Measurements from ENCODE around the gene PLSCR1. TPM values are rescaled to one million over a fixed set of nuclear protein-coding genes. Genes with fewer than 3 reads are reported as not detected.
A peak's percentile ranks its signal among the peaks of the same experiment; 100 is the strongest.

The PLSCR1 gene
- total RNA-seq, 1 experiment from 2014 or later: 48.9 TPM

DNA sequence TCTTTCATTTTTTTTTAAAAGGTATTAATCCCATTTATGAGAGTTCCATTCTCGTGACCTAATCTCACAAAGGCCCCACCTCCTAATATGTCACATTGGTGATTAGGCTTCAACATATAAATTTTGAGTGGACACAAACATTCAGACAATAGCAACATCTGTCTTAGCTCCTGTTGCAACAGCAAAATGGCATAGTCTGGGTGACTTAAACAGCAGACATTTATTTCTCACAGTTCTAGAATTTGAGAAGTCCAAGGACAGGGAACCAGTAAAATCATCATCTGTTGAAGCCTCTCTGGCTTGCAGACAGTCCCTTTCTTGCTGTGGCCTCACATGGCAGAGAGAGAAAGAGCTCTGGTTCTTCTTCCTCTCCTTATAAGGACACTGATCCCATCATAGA is 71.8 kb downstream of the PLSCR1 start:
- H3K23ac ChIP-seq (ENCODE audit: insufficient read length, low read depth, low read length): no peak overlapping the region
- no peak overlapping the region for H3K4me2 ChIP-seq (ENCODE audit: insufficient read depth, insufficient read length, low read length)
- no CpG with 5 or more reads among the region's 1 CpG for WGBS (ENCODE audit: extremely low coverage, insufficient read length, low lambda C conversion rate)
- H2AFZ ChIP-seq (ENCODE audit: low read length): no peak overlapping the region
- no peak overlapping the region for H4K5ac ChIP-seq (ENCODE audit: insufficient read length, low read depth, low read length)
- no peaks in the 10 kb centered on the region for H3K4me1 ChIP-seq (ENCODE audit: insufficient read depth, low read length)
- no peak overlapping the region for H2AK5ac ChIP-seq (ENCODE audit: insufficient read length, low read length)
- H4K91ac ChIP-seq (ENCODE audit: insufficient read length, low read depth, low read length): no peak overlapping the region
- H4K20me1 ChIP-seq (ENCODE audit: control insufficient read depth, insufficient read depth, insufficient read length): no peaks in the 10 kb centered on the region
- no peak overlapping the region for H3T11ph ChIP-seq (ENCODE audit: low read length)
- H2BK15ac ChIP-seq (ENCODE audit: low read depth, low read length): no peak overlapping the region
- H3K56ac ChIP-seq (ENCODE audit: insufficient read length, low read depth, low read length): no peak overlapping the region
- 0 out of 7 replicates have a peak overlapping the region, but pooled peaks of 1 of the 3 experiments have one; percentile 34 for H3K27ac Mint-ChIP-seq
- H3K4ac ChIP-seq (ENCODE audit: low read depth, low read length): no peak overlapping the region
- no peak overlapping the region for H3K14ac ChIP-seq (ENCODE audit: insufficient read depth, low read length)
- H3K36me3 Mint-ChIP-seq (ENCODE audit: insufficient read depth in 1 of 3, low read depth in 3 of 3): no peaks in the 10 kb centered on the region
- no peak overlapping the region for H3K18ac ChIP-seq (ENCODE audit: insufficient read length, low read depth, low read length)
- no peaks in the 10 kb centered on the region for H3K27me3 Mint-ChIP-seq (ENCODE audit: low read depth)
- no peak overlapping the region for H3K27ac ChIP-seq (ENCODE audit: insufficient read length, low read depth, low read length)
- H3K4me3 Mint-ChIP-seq: no peak overlapping the region
- H3K9ac ChIP-seq (ENCODE audit: extremely low read depth, insufficient read length, low read length): no peak overlapping the region
- H3K23me2 ChIP-seq (ENCODE audit: insufficient read length, low read depth, low read length, poor library complexity, severe bottlenecking): no peaks in the 10 kb centered on the region
- H3K4me1 Mint-ChIP-seq: peaks cover 3 to 5% of the 10 kb centered on the region in 2 experiments; a peak in 3 of 4 replicates
- H3K27me3 ChIP-seq (ENCODE audit: insufficient read depth, low read length): no peaks in the 10 kb centered on the region
- no peak overlapping the region for H2BK12ac ChIP-seq (ENCODE audit: insufficient read length, low read depth, low read length)
- no peak overlapping the region for H2BK120ac ChIP-seq (ENCODE audit: low read depth, low read length, poor library complexity, severe bottlenecking)
- no peaks in the 10 kb centered on the region for H3K9me3 Mint-ChIP-seq
- H4K8ac ChIP-seq (replicated peaks; ENCODE audit: insufficient read length, low read depth, low read length): no peak overlapping the region
- no peaks in the 10 kb centered on the region for H3K9me3 ChIP-seq (ENCODE audit: control insufficient read depth, low read depth, low read length)
- no peak for DNase-seq
- no peaks in the 10 kb centered on the region for H3K79me2 ChIP-seq (ENCODE audit: insufficient read depth, low read length)
- H2BK5ac ChIP-seq (ENCODE audit: insufficient read length, low read length): no peak overlapping the region
- H3K79me1 ChIP-seq (ENCODE audit: insufficient read depth, low read depth, low read length, poor library complexity, severe bottlenecking): no peaks in the 10 kb centered on the region
- TF ChIP-seq, protein P1, sequence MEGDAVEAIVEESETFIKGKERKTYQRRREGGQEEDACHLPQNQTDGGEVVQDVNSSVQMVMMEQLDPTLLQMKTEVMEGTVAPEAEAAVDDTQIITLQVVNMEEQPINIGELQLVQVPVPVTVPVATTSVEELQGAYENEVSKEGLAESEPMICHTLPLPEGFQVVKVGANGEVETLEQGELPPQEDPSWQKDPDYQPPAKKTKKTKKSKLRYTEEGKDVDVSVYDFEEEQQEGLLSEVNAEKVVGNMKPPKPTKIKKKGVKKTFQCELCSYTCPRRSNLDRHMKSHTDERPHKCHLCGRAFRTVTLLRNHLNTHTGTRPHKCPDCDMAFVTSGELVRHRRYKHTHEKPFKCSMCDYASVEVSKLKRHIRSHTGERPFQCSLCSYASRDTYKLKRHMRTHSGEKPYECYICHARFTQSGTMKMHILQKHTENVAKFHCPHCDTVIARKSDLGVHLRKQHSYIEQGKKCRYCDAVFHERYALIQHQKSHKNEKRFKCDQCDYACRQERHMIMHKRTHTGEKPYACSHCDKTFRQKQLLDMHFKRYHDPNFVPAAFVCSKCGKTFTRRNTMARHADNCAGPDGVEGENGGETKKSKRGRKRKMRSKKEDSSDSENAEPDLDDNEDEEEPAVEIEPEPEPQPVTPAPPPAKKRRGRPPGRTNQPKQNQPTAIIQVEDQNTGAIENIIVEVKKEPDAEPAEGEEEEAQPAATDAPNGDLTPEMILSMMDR (conservative IDR thresholded peaks at IDR 0.05): no peak
- no peak overlapping the region for H2BK20ac ChIP-seq (ENCODE audit: low read depth, low read length, poor library complexity, severe bottlenecking)

Measured in H9 (cell line).